NCI-H128 (cell line): ENCODE data around the gene TM4SF5.
"Not testable (repeated sequence)": the region's sequence is repeated elsewhere in the genome, so short reads cannot be mapped to it uniquely, and the experiment has no call there.

Experiments used
- DNase-seq: peaks from one replicate; lab custom pipeline; 2025; ENCODE audit not compliant: unreplicated experiment; lab: John Stamatoyannopoulos, UW

TM4SF5 gene

DNA sequence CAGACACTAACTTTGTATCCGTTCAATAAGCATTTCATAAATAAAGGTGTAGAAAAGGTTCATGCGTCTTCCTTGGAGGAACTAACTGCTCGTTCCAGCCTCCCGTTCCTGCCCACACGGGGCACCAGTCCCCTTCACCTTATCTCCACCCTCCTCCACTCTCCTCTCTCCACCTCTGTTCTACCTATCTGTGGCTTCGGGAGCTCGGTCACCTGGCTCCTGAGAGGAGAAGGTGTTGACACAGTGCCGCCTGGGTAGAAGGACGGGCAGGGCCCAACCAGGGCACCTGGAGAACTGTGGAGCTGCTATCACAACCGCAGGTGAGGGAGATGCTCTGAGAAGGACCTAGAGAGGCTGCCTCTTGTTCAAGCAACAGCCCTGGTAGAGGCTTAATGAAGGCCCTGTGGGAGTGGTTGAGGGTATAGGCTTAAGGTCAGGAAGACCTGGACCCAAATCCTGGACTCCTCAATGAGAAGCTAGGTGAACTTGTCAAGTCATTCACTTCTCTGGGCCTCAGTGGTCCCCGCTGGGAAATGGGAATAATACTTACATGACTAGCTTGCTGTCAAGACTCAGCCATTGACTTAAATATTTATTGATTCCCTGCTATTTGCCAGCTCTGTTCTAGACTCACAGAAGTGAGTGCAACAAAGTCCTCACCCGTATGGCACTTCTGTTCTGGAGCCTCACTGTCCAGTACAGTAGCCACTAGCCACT is 51.8 kb downstream of the TM4SF5 start:
- DNase-seq = no peak

GRCh38 chr17:4827399-4827798 is 55.7 kb downstream of the TM4SF5 start:
- DNase-seq = no peak

GRCh38 chr17:4832829-4833177 is 61.1 kb downstream of the TM4SF5 start:
- DNase-seq = not testable (repeated sequence)
